Endothelial cell of umbilical vein (primary cell): ENCODE results near the gene TSNAX.

Experiments used
- CTCF ChIP-seq, 2 donors: IDR thresholded peaks; 1 replicate in 1 of 2; 2 replicates in 1 of 2; pipeline ENCODE4 v1.5.1; 2011; ENCODE audit warnings: low read length in 2 of 2, mild to moderate bottlenecking in 2 of 2, moderate library complexity in 2 of 2, control low read depth in 1 of 2, inconsistent platforms in 1 of 2, low read depth in 1 of 2; ENCODE audit not compliant: insufficient read depth in 1 of 2; ENCODE audit errors: extremely low read depth in 1 of 2
- JUN ChIP-seq: IDR thresholded peaks from 2 replicates; pipeline ENCODE4 v1.6.1; 2011; ENCODE audit warnings: borderline replicate concordance, low read depth; ENCODE audit not compliant: insufficient read length, insufficient read depth
- MAX ChIP-seq: IDR thresholded peaks from 2 replicates; pipeline ENCODE4 v1.6.1; 2011; ENCODE audit not compliant: insufficient read depth, insufficient read length
- POLR2A ChIP-seq: IDR thresholded peaks from 2 replicates; pipeline ENCODE4 v1.6.1; 2012; ENCODE audit warnings: low read depth, mild to moderate bottlenecking, control low read depth, low read length

GRCh38 chr1:231604276-231604621 lies 75.8 kb downstream of the TSNAX start:
- TF ChIP-seq JUN (no peak), MAX (no peak), CTCF (IDR thresholded peaks at IDR 0.05; ENCODE audit: extremely low read depth in 1 of 2, insufficient read depth in 1 of 2, low read depth in 1 of 2, low read length in 2 of 2) (no peak), POLR2A (no peak)
